H1 (cell line): ENCODE data around the gene RAET1E. TPM values are rescaled to one million over a fixed set of nuclear protein-coding genes. Genes with fewer than 3 reads are reported as not detected.

Experiments
- CTCF ChIA-PET: fragments of 300-600 bp; sonication (Branson Sonifier 250); formaldehyde crosslinking; loops from one replicate; lab custom pipeline; 2021; ENCODE audit not compliant: partially characterized antibody; lab: Charles Lee
- POLR2A ChIA-PET: fragments of 300-600 bp; sonication (Branson Sonifier 250); formaldehyde crosslinking; loops from one replicate; lab custom pipeline; 2021; ENCODE audit warnings: inconsistent platforms; ENCODE audit not compliant: partially characterized antibody; lab: Charles Lee
- DNase-seq, 2 experiments: peaks; one replicate each; pipeline versions ENCODE4 v3.0.0 to v3.0.0-alpha.2; 2010 to 2022; ENCODE audit warnings: low spot score in 2 of 2, low read depth in 1 of 2, mixed read lengths in 1 of 2
- FAIRE-seq: peaks from 2 replicates; lab custom pipeline; 2011; peaks lifted over from hg19 to GRCh38; lab: Jason Lieb, UNC
- H2AFZ ChIP-seq: 2 replicates; pipeline ENCODE4 v1.8.1; 2012; ENCODE audit warnings: low read length, inconsistent platforms
- H2AK5ac ChIP-seq: 2 replicates; pipeline ENCODE4 v1.6.1; 2013; ENCODE audit warnings: low read depth, low read length
- H2BK120ac ChIP-seq: replicated peaks from 2 replicates; pipeline ENCODE3; 2013; ENCODE audit warnings: low read depth, low read length, inconsistent platforms
- H2BK12ac ChIP-seq: 2 replicates; pipeline ENCODE4 v1.6.1; 2013; ENCODE audit warnings: low read depth, low read length
- H2BK15ac ChIP-seq: 2 replicates; pipeline ENCODE4 v1.6.1; 2013; ENCODE audit warnings: low read length
- H2BK20ac ChIP-seq: 2 replicates; pipeline ENCODE4 v1.6.1; 2013; ENCODE audit warnings: low read length
- H2BK5ac ChIP-seq: 2 replicates; pipeline ENCODE4 v1.6.1; 2013; ENCODE audit warnings: low read depth, low read length
- H3K14ac ChIP-seq: 2 replicates; pipeline ENCODE4 v1.6.1; 2013; ENCODE audit warnings: inconsistent platforms; ENCODE audit not compliant: insufficient read length
- H3K18ac ChIP-seq: 2 replicates; pipeline ENCODE4 v1.6.1; 2013; ENCODE audit warnings: low read length; ENCODE audit errors: extremely low read depth
- H3K23ac ChIP-seq: 2 replicates; pipeline ENCODE4 v1.6.1; 2013; ENCODE audit warnings: inconsistent platforms; ENCODE audit not compliant: insufficient read length
- H3K23me2 ChIP-seq: 2 replicates; pipeline ENCODE4 v1.6.1; 2013; ENCODE audit warnings: low read depth, low read length
- H3K27ac ChIP-seq: 2 replicates; pipeline ENCODE4 v1.6.1; 2011; ENCODE audit warnings: low read depth, low read length, inconsistent platforms
- H3K27me3 ChIP-seq, 4 experiments: replicated peaks in 1 of 4; 1 replicate in 1 of 4; 2 replicates in 3 of 4; pipeline versions ENCODE4 v1.6.1 to v1.8.1; 2011 to 2013; ENCODE audit warnings: low read length in 3 of 4, mild to moderate bottlenecking in 3 of 4, inconsistent platforms in 2 of 4, mixed read lengths in 2 of 4, moderate library complexity in 1 of 4; ENCODE audit not compliant: control insufficient read depth in 3 of 4, insufficient read depth in 3 of 4; ENCODE audit errors: extremely low read depth in 1 of 4
- H3K36me3 ChIP-seq, 4 experiments: 2 replicates each; pipeline versions ENCODE4 v1.6.1 to v1.8.1; 2011 to 2013; ENCODE audit warnings: mild to moderate bottlenecking in 4 of 4, low read length in 3 of 4, moderate library complexity in 2 of 4, control low read depth in 1 of 4, inconsistent platforms in 1 of 4; ENCODE audit not compliant: insufficient read depth in 4 of 4, control insufficient read depth in 2 of 4
- H3K4ac ChIP-seq: replicated peaks from 2 replicates; pipeline ENCODE3; 2013; ENCODE audit warnings: low read length, low read depth, mixed read lengths, inconsistent platforms; ENCODE audit not compliant: insufficient read length
- H3K4me1 ChIP-seq, 4 experiments: replicated peaks in 1 of 4; 1 replicate in 1 of 4; 2 replicates in 3 of 4; pipeline versions ENCODE4 v1.6.1 to v1.8.1; 2011 to 2013; ENCODE audit warnings: low read length in 3 of 4, inconsistent platforms in 2 of 4, mixed read lengths in 1 of 4; ENCODE audit not compliant: insufficient read depth in 4 of 4, control insufficient read depth in 3 of 4
- H3K4me2 ChIP-seq, 2 experiments: 2 replicates each; pipeline versions ENCODE4 v1.6.1 to v1.8.1; 2011 to 2013; ENCODE audit warnings: low read depth in 2 of 2, low read length in 2 of 2, control low read depth in 1 of 2, inconsistent platforms in 1 of 2, mild to moderate bottlenecking in 1 of 2; ENCODE audit not compliant: insufficient read depth in 1 of 2
- H3K4me3 ChIP-seq, 4 experiments: fragments of 200-600, 300-600 bp in 1 of 4; sonication (generic), shearing (Covaris generic), sonication (Bioruptor Twin) in 1 of 4; 2 replicates each; pipeline versions ENCODE4 v1.5.1 to v1.8.1; 2011 to 2016; ENCODE audit warnings: low read length in 4 of 4, low read depth in 3 of 4, control low read depth in 2 of 4, inconsistent platforms in 2 of 4, mild to moderate bottlenecking in 2 of 4, mixed read lengths in 1 of 4, moderate library complexity in 1 of 4; ENCODE audit not compliant: insufficient read depth in 2 of 4; ENCODE audit errors: extremely low read depth in 1 of 4
- H3K56ac ChIP-seq: replicated peaks from 2 replicates; pipeline ENCODE3; 2013; ENCODE audit warnings: low read depth, mild to moderate bottlenecking, mixed read lengths, low read length, inconsistent platforms; ENCODE audit not compliant: insufficient read length
- H3K79me1 ChIP-seq: 2 replicates; pipeline ENCODE4 v1.6.1; 2013; ENCODE audit warnings: low read depth, low read length, control low read depth
- H3K79me2 ChIP-seq, 2 experiments: 2 replicates each; pipeline versions ENCODE4 v1.6.1 to v1.8.1; 2012 to 2013; ENCODE audit warnings: low read length in 2 of 2, mild to moderate bottlenecking in 2 of 2, inconsistent platforms in 1 of 2; ENCODE audit not compliant: insufficient read depth in 2 of 2, control insufficient read depth in 1 of 2
- H3K9ac ChIP-seq, 4 experiments: replicated peaks in 1 of 4; 1 replicate in 1 of 4; 2 replicates in 3 of 4; pipeline versions ENCODE4 v1.6.1 to v1.8.1; 2011 to 2013; ENCODE audit warnings: low read depth in 3 of 4, low read length in 3 of 4, control low read depth in 2 of 4, mild to moderate bottlenecking in 2 of 4, moderate library complexity in 2 of 4, inconsistent platforms in 1 of 4; ENCODE audit errors: extremely low read depth in 1 of 4
- H3K9me3 ChIP-seq, 2 experiments: 2 replicates each; pipeline versions ENCODE4 v1.6.1 to v1.8.1; 2012 to 2013; ENCODE audit warnings: mild to moderate bottlenecking in 2 of 2, moderate library complexity in 2 of 2, control low read depth in 1 of 2, inconsistent platforms in 1 of 2, low read depth in 1 of 2, low read length in 1 of 2, mixed read lengths in 1 of 2; ENCODE audit not compliant: insufficient read depth in 2 of 2
- H4K20me1 ChIP-seq, 2 experiments: replicated peaks in 1 of 2; 2 replicates each; pipeline versions ENCODE3 to v1.8.1; 2011 to 2013; ENCODE audit warnings: inconsistent platforms in 2 of 2, low read length in 2 of 2, mild to moderate bottlenecking in 1 of 2; ENCODE audit not compliant: insufficient read depth in 2 of 2, control insufficient read depth in 1 of 2
- H4K5ac ChIP-seq: 2 replicates; pipeline ENCODE4 v1.6.1; 2013; ENCODE audit warnings: low read length, low read depth, mixed read lengths, inconsistent platforms; ENCODE audit not compliant: insufficient read length
- H4K8ac ChIP-seq: 2 replicates; pipeline ENCODE4 v1.8.0; 2013; ENCODE audit warnings: mild to moderate bottlenecking, moderate library complexity, low read length, inconsistent platforms; ENCODE audit not compliant: insufficient read depth; ENCODE audit errors: extremely low read depth
- H4K91ac ChIP-seq: replicated peaks from 2 replicates; pipeline ENCODE3; 2013; ENCODE audit warnings: low read length, mixed read lengths, inconsistent platforms; ENCODE audit not compliant: insufficient read length
- ATF2 ChIP-seq: IDR thresholded peaks from 2 replicates; pipeline ENCODE4 v1.6.1; 2012; ENCODE audit warnings: low read length, inconsistent platforms
- CBX8 ChIP-seq: fragments of 300-800, 300-1000 bp; sonication (generic); IDR thresholded peaks from 2 replicates; pipeline ENCODE4 v1.7.1; 2016; ENCODE audit warnings: low read depth, low read length, borderline replicate concordance
- CEBPB ChIP-seq: IDR thresholded peaks from 2 replicates; pipeline ENCODE4 v1.6.1; 2012; ENCODE audit warnings: low read depth, low read length
- HDAC6 ChIP-seq: IDR thresholded peaks from one replicate; pipeline ENCODE4 v1.7.1; 2012; ENCODE audit warnings: low read depth, mild to moderate bottlenecking, inconsistent platforms, low read length, moderate library complexity
- MAFK ChIP-seq: IDR thresholded peaks from 2 replicates; pipeline ENCODE4 v1.6.1; 2012; ENCODE audit warnings: low read depth, mild to moderate bottlenecking, improper control_type of control experiment, low read length
- NRF1 ChIP-seq: IDR thresholded peaks from 2 replicates; pipeline ENCODE4 v1.6.1; 2011; ENCODE audit warnings: mild to moderate bottlenecking, low read depth, low read length, improper control_type of control experiment
- SIX5 ChIP-seq: IDR thresholded peaks from 2 replicates; pipeline ENCODE4 v1.6.1; 2011; ENCODE audit warnings: mild to moderate bottlenecking, low read depth, low read length
- WGBS, 2 experiments: shearing (Covaris generic) in 1 of 2; methylation state at CpG; one replicate each; pipeline versions ENCODE4 v1.1.6 to v1.1.7; 2013 to 2015; ENCODE audit warnings: low lambda C conversion rate in 2 of 2, mixed read lengths in 2 of 2, inconsistent platforms in 1 of 2, low coverage in 1 of 2, missing lambda C conversion rate in 1 of 2; ENCODE audit not compliant: insufficient replicate concordance in 2 of 2, insufficient coverage in 1 of 2, insufficient read length in 1 of 2; ENCODE audit errors: extremely low coverage in 1 of 2, missing lambda C conversion rate in 1 of 2; 5-methylcytosine and 5-hydroxymethylcytosine counted together
- polyA plus RNA-seq, 7 experiments: library from polyadenylated mRNA; depleted of rRNA in 3 of 7; stranded (reverse) in 5 of 7; unstranded in 2 of 7; fragments of >200 nt in 5 of 7; fragments of 200-250 nt in 2 of 7; gene quantifications; 1 replicate in 5 of 7; 2 replicates in 1 of 7; 4 replicates in 1 of 7; pipeline versions ENCODE4 v1.2.1 to v1.2.3, GENCODE V29; 2011 to 2013; ENCODE audit warnings: missing spikeins in 2 of 7, mixed read lengths in 2 of 7
- total RNA-seq: library from RNA; stranded (reverse); fragmentation: NEBNext Ultra II Directional; extraction: Animal tissue kit (Norgen Biotek cat#: 25700); gene quantifications from 2 replicates; pipeline ENCODE4 v1.2.1, GENCODE V29; 2021

RAET1E gene
- total and polyA plus RNA-seq, 2 of the 8 experiments (the other 6 are each of a cell fraction or from before 2014, with no cell fraction given) = not detected

GRCh38 chr6:149895833-149896271, 2.1 kb downstream of the RAET1E start:
- Histone ChIP-seq H2BK20ac (no peak overlapping the region), H2BK15ac (peak overlapping the region; percentile 72; the same call in 1 of the 2 replicates), H3K79me1 (no peaks in the 10 kb centered on the region), H3K27me3 (no peaks in the 10 kb centered on the region), H3K14ac (no peak overlapping the region), H3K4ac (no peak overlapping the region), H4K91ac (no peak overlapping the region), H4K20me1 (no peaks in the 10 kb centered on the region), H2BK5ac (no peak overlapping the region), H3K4me3 (no peak overlapping the region), H3K18ac (no peak overlapping the region), H4K8ac (no peak overlapping the region), H3K9me3 (no peaks in the 10 kb centered on the region), H3K56ac (no peak overlapping the region), H3K23me2 (no peaks in the 10 kb centered on the region; the same call in 1 of the 2 replicates), H3K23ac (no peak overlapping the region), H3K36me3 (no peaks in the 10 kb centered on the region), H2BK12ac (no peak overlapping the region), H2AFZ (no peak overlapping the region), H3K27ac (no peak overlapping the region), H2AK5ac (no peak overlapping the region), H2BK120ac (no peak overlapping the region), H3K9ac (no peak overlapping the region), H3K79me2 (no peaks in the 10 kb centered on the region), H3K4me2 (no peak overlapping the region), H4K5ac (no peak overlapping the region), H3K4me1 (peaks cover 0 to 4% (median 0%) of the 10 kb centered on the region in 4 experiments; a peak in 2 of 7 replicates)
- POLR2A ChIA-PET = interaction anchor here (1.1 kb wide), 1 partner anchor 10 kb away, joined by 3 read pairs; no protein-coding TSS in a partner anchor
- TF ChIP-seq NRF1 (no peak), HDAC6 (no peak), ATF2 (no peak), SIX5 (no peak), CEBPB (no peak), CBX8 (no peak), MAFK (no peak)
- WGBS, 2 experiments = 91% methylated on average over 5 of the region's 5 CpGs; no CpG with 5 or more reads in 1 of the 2 experiments
- CTCF ChIA-PET = interaction anchor here (0.8 to 2.9 kb wide), 8 partner anchors 10 to 292 kb away, joined by 3 to 15 read pairs (median 4); no protein-coding TSS in a partner anchor
- DNase-seq (no peak), FAIRE-seq (no peak)
